Activated CD4-positive, alpha-beta T cell treated with anti-CD3 and anti-CD28 coated beads, Interleukin-2, Interleukin-6, amounts not matched to agents 100 ng/mL and 50 ng/mL, durations not matched to agents 16 hours and 8 hours (primary cell): ENCODE data around the gene PRAC1.
A peak's percentile ranks its signal among the peaks of the same experiment; 100 is the strongest.

Experiments used
- DNase-seq: peaks from one replicate; pipeline ENCODE4 v3.0.0-alpha.2; 2020

The PRAC1 gene

DNA sequence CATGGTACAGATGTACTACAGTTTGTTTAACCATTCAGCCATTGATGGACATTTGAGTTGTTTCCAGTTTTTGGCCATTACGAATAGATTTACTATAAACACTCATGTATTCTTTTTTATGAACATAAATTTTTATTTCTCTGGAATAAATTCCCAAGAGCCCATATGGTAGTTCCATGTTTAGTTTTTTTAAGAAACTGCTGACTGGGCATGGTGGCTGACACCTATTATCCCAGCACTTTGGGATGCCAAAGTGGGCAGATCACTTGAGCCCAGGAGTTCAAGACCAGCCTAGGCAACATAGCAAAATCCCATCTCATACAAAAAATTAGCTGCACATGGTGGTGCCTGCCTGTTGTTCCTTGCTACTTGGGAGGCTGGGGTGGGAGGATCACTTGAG lies 30.3 kb downstream of the PRAC1 start:
- no peak for DNase-seq

DNA sequence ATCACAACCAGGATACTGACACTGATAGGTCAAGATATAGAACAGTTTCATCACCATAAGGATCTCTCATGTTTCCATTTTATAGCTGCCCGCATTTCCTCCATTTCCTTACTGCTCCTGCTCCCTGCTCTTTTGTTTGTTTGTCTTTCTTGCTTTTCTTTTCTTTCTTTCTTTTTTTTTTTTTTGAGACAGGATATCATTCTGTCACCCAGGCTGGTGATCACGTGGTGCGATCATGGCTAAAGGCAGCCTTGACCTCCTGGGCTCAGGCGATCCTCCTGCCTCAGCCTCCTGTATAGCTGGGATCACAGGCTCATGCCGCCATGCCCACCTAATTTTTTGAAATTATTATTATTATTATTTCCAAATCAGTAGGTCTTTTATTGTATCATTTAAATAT lies 31.7 kb downstream of the PRAC1 start:
- no peak for DNase-seq

DNA sequence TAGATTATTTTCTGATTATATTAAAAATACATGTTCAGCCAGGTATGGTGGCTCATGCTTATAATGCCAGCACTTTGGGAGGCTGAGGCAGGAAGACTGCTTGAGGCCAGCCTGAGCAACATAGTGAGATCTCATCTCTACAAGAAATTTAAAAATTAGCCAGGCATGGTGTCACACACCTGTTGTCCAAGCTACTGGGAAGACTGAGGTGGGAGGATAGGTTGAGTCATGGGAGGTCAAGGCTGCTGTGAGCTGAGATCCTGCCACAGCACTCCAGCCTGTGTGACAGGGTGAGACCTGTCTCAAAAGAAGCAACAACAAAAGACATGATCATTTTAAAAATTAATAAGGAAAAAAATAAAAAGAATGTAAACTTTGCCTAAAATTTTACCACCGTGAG lies 40.7 kb downstream of the PRAC1 start:
- DNase-seq, result no peak

DNA sequence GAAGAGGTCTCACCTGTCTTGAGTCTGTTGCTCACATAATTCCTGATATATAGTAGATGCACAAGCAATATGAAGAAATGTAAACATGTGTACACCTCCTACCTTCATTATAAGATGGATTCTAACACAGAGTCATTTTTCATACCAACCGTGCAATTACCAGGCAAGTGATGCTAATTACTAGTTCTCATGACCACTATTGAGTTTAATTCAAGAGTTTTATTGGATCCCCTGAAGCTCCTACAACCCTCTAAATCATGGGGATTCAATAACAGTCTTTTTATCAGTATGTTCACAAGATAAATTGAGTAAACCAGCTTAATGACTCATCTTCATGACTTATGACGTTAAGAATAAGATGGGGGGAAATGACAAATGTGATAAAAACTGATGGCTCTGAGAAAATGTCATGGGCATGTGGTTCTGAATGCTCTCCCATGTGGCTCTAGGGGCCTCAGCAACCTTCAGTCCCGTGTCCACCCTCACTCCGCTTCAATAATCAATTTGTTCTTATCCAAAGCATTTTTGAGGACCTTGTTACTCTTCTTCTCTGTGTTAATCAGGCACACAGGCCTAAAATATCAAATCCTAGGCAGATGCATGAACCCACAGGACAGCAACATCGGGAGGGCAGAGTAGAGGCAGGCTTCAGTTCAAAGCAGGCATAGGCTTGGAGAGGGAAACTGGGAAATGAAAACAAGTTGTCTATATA lies 42.8 kb downstream of the PRAC1 start:
- no peak for DNase-seq

- peak; percentile 80 for DNase-seq
These were observed 44.0 kb downstream of the PRAC1 start for GRCh38 chr17:48678141-48678971.

DNA sequence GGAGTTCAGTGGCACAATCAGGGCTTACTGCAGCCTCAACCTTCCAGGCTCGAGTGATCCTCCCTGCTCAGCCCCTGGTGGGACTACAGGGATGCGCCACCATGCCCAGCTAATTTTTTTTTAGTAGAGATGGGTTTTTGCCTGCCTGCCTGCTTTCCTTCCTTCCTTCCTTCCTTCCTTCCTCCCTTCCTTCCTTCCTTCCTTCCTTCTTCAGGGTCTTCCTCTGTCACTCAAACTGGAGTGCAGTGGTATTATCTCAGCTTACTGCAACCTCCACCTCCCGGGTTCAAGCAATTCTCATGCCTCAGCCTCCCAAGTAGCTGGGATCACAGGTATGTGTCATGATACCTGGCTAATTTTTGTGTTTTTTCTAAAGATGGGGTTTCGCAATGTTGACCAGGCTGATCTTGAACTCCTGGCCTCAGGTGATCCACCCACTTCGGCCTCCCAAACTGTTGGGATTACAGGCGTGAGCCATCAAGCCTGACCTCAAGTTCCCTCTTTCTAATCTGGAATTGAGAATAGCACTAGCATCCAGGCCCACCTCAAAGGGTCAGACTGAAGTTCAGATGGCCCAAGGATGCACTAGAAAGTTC lies 45.3 kb downstream of the PRAC1 start:
- no peak for DNase-seq

DNA sequence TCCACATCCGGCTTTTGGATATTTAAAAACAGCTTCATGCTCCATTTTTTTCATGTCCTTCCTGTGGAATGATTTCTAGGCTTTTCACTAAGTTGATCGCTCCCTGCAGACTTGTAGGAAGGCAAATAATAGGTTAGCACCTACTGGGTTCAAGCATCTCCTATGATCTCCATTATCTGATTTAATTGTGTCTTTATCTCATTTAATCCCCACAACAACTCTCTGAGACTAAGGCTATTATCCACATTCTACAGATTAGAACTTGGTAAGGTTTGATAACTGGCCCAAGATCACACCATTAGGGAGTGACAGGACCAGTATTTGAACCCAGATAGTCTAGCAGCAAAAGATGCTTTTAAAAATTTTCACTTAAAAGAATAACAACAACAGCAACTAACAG lies 50.0 kb downstream of the PRAC1 start:
- DNase-seq, result no peak
